ENCODE data around the gene CRTC3.
"Not testable (repeated sequence)": the region's sequence is repeated elsewhere in the genome, so short reads cannot be mapped to it uniquely, and the experiment has no call there.

Gene CRTC3

GRCh38 chr15:90524018-90524803 lies 5.5 kb upstream of the CRTC3 start:
- H3K9ac ChIP-seq (ENCODE audit: low read depth, low read length): not testable (repeated sequence)
- peaks cover 19% of the 10 kb centered on the region for H3K27me3 ChIP-seq (ENCODE audit: insufficient read depth, low read length)

GRCh38 chr15:90529011-90529370 lies 732 bp upstream of the CRTC3 start:
- Histone ChIP-seq H3K27me3 (ENCODE audit: insufficient read depth, low read length) (peaks cover 51% of the 10 kb centered on the region), H3K9me3 (ENCODE audit: insufficient read depth, low read depth, low read length) (no peaks in the 10 kb centered on the region), H3K27ac (ENCODE audit: low read length) (no peak overlapping the region), H3K4me3 (ENCODE audit: low read length) (peak overlapping the region; percentile 72), H3K36me3 (ENCODE audit: insufficient read depth, low read depth, low read length) (no peaks in the 10 kb centered on the region), H3K4me1 (ENCODE audit: insufficient read depth, low read length) (peaks cover 3% of the 10 kb centered on the region; the same call in 1 of the 2 replicates), H3K9ac (ENCODE audit: low read depth, low read length) (no peak overlapping the region)

More at GRCh38 chr15:90524018-90524803, 5.5 kb upstream of the CRTC3 start:
- H3K36me3 ChIP-seq (ENCODE audit: insufficient read depth, low read depth, low read length); H3K9me3 ChIP-seq (ENCODE audit: insufficient read depth, low read depth, low read length); H3K4me3 ChIP-seq (ENCODE audit: low read length); H3K4me1 ChIP-seq (ENCODE audit: insufficient read depth, low read length); H3K27ac ChIP-seq (ENCODE audit: low read length): not testable (repeated sequence)

GRCh38 chr15:90530250-90531051 lies 728 bp downstream of the CRTC3 start:
- Histone ChIP-seq H3K4me3 (ENCODE audit: low read length) (peak overlapping the region; percentile 76), H3K36me3 (ENCODE audit: insufficient read depth, low read depth, low read length) (no peaks in the 10 kb centered on the region), H3K9ac (ENCODE audit: low read depth, low read length) (peak overlapping the region; percentile 41; the same call in 1 of the 2 replicates), H3K4me1 (ENCODE audit: insufficient read depth, low read length) (peaks cover 3% of the 10 kb centered on the region; the same call in 1 of the 2 replicates), H3K27ac (ENCODE audit: low read length) (no peak overlapping the region), H3K9me3 (ENCODE audit: insufficient read depth, low read depth, low read length) (no peaks in the 10 kb centered on the region), H3K27me3 (ENCODE audit: insufficient read depth, low read length) (peaks cover 51% of the 10 kb centered on the region)

- Histone ChIP-seq H3K27ac (ENCODE audit: low read length) (no peak overlapping the region), H3K36me3 (ENCODE audit: insufficient read depth, low read depth, low read length) (no peaks in the 10 kb centered on the region), H3K4me3 (ENCODE audit: low read length) (peak overlapping the region; percentile 76), H3K9ac (ENCODE audit: low read depth, low read length) (no peak overlapping the region), H3K4me1 (ENCODE audit: insufficient read depth, low read length) (peaks cover 3% of the 10 kb centered on the region; the same call in 1 of the 2 replicates), H3K9me3 (ENCODE audit: insufficient read depth, low read depth, low read length) (no peaks in the 10 kb centered on the region), H3K27me3 (ENCODE audit: insufficient read depth, low read length) (peaks cover 51% of the 10 kb centered on the region)
Measured at GRCh38 chr15:90531147-90531546, 1.4 kb downstream of the CRTC3 start.

- H3K27ac ChIP-seq (ENCODE audit: low read length): no peak overlapping the region
- no peak overlapping the region for H3K4me3 ChIP-seq (ENCODE audit: low read length)
- H3K4me1 ChIP-seq (ENCODE audit: insufficient read depth, low read length): peaks cover 3% of the 10 kb centered on the region; the same call in 1 of the 2 replicates
- H3K27me3 ChIP-seq (ENCODE audit: insufficient read depth, low read length): peaks cover 24% of the 10 kb centered on the region
- H3K36me3 ChIP-seq (ENCODE audit: insufficient read depth, low read depth, low read length): no peaks in the 10 kb centered on the region
- H3K9ac ChIP-seq (ENCODE audit: low read depth, low read length): no peak overlapping the region
- no peaks in the 10 kb centered on the region for H3K9me3 ChIP-seq (ENCODE audit: insufficient read depth, low read depth, low read length)
Measured at GRCh38 chr15:90535254-90535653, 5.5 kb downstream of the CRTC3 start.

- Histone ChIP-seq H3K36me3 (ENCODE audit: insufficient read depth, low read depth, low read length) (no peaks in the 10 kb centered on the region), H3K9me3 (ENCODE audit: insufficient read depth, low read depth, low read length) (no peaks in the 10 kb centered on the region), H3K4me3 (ENCODE audit: low read length) (no peak overlapping the region), H3K27ac (ENCODE audit: low read length) (no peak overlapping the region), H3K9ac (ENCODE audit: low read depth, low read length) (no peak overlapping the region), H3K4me1 (ENCODE audit: insufficient read depth, low read length) (no peaks in the 10 kb centered on the region), H3K27me3 (ENCODE audit: insufficient read depth, low read length) (no peaks in the 10 kb centered on the region)
Measured at GRCh38 chr15:90539789-90540188, 10.1 kb downstream of the CRTC3 start.

- no peak overlapping the region for H3K4me3 ChIP-seq (ENCODE audit: low read length)
- no peaks in the 10 kb centered on the region for H3K4me1 ChIP-seq (ENCODE audit: insufficient read depth, low read length)
- no peak overlapping the region for H3K9ac ChIP-seq (ENCODE audit: low read depth, low read length)
- H3K36me3 ChIP-seq (ENCODE audit: insufficient read depth, low read depth, low read length): no peaks in the 10 kb centered on the region
- no peaks in the 10 kb centered on the region for H3K27me3 ChIP-seq (ENCODE audit: insufficient read depth, low read length)
- H3K27ac ChIP-seq (ENCODE audit: low read length): no peak overlapping the region
- no peaks in the 10 kb centered on the region for H3K9me3 ChIP-seq (ENCODE audit: insufficient read depth, low read depth, low read length)
Measured at GRCh38 chr15:90540768-90541167, 11.0 kb downstream of the CRTC3 start.

- H3K27ac ChIP-seq (ENCODE audit: low read length): no peak overlapping the region
- H3K9me3 ChIP-seq (ENCODE audit: insufficient read depth, low read depth, low read length): no peaks in the 10 kb centered on the region
- H3K27me3 ChIP-seq (ENCODE audit: insufficient read depth, low read length): no peaks in the 10 kb centered on the region
- H3K36me3 ChIP-seq (ENCODE audit: insufficient read depth, low read depth, low read length): no peaks in the 10 kb centered on the region
- H3K9ac ChIP-seq (ENCODE audit: low read depth, low read length): no peak overlapping the region
- no peak overlapping the region for H3K4me3 ChIP-seq (ENCODE audit: low read length)
- H3K4me1 ChIP-seq (ENCODE audit: insufficient read depth, low read length): no peaks in the 10 kb centered on the region
Measured at GRCh38 chr15:90545095-90545494, 15.4 kb downstream of the CRTC3 start.

- Histone ChIP-seq H3K9ac (ENCODE audit: low read depth, low read length) (no peak overlapping the region), H3K4me3 (ENCODE audit: low read length) (no peak overlapping the region), H3K27ac (ENCODE audit: low read length) (no peak overlapping the region), H3K27me3 (ENCODE audit: insufficient read depth, low read length) (no peaks in the 10 kb centered on the region), H3K9me3 (ENCODE audit: insufficient read depth, low read depth, low read length) (no peaks in the 10 kb centered on the region), H3K4me1 (ENCODE audit: insufficient read depth, low read length) (no peaks in the 10 kb centered on the region), H3K36me3 (ENCODE audit: insufficient read depth, low read depth, low read length) (no peaks in the 10 kb centered on the region)
Measured at GRCh38 chr15:90547540-90547939, 17.8 kb downstream of the CRTC3 start.

- H3K27me3 ChIP-seq (ENCODE audit: insufficient read depth, low read length): no peaks in the 10 kb centered on the region
- no peaks in the 10 kb centered on the region for H3K36me3 ChIP-seq (ENCODE audit: insufficient read depth, low read depth, low read length)
- H3K4me3 ChIP-seq (ENCODE audit: low read length): no peak overlapping the region
- no peak overlapping the region for H3K27ac ChIP-seq (ENCODE audit: low read length)
- no peaks in the 10 kb centered on the region for H3K4me1 ChIP-seq (ENCODE audit: insufficient read depth, low read length)
- no peak overlapping the region for H3K9ac ChIP-seq (ENCODE audit: low read depth, low read length)
- H3K9me3 ChIP-seq (ENCODE audit: insufficient read depth, low read depth, low read length): no peaks in the 10 kb centered on the region
Measured at GRCh38 chr15:90550919-90551318, 21.2 kb downstream of the CRTC3 start.

- Histone ChIP-seq H3K9ac (ENCODE audit: low read depth, low read length) (no peak overlapping the region), H3K27ac (ENCODE audit: low read length) (no peak overlapping the region), H3K4me1 (ENCODE audit: insufficient read depth, low read length) (no peaks in the 10 kb centered on the region), H3K27me3 (ENCODE audit: insufficient read depth, low read length) (no peaks in the 10 kb centered on the region), H3K36me3 (ENCODE audit: insufficient read depth, low read depth, low read length) (no peaks in the 10 kb centered on the region), H3K9me3 (ENCODE audit: insufficient read depth, low read depth, low read length) (no peaks in the 10 kb centered on the region), H3K4me3 (ENCODE audit: low read length) (no peak overlapping the region)
Measured at GRCh38 chr15:90552162-90552928, 22.6 kb downstream of the CRTC3 start.
